Skeletal muscle satellite cell (primary cell): ENCODE data around the gene HOXC9.

Experiments used
- H3K27me3 ChIP-seq: 2 replicates; pipeline ENCODE4 v1.7.0; 2013; ENCODE audit warnings: low read length; ENCODE audit not compliant: control insufficient read depth, insufficient read depth
- H3K36me3 ChIP-seq: 2 replicates; pipeline ENCODE4 v1.7.0; 2013; ENCODE audit warnings: mild to moderate bottlenecking, control low read depth, low read length; ENCODE audit not compliant: insufficient read depth
- H3K4me1 ChIP-seq: 2 replicates; pipeline ENCODE4 v1.7.0; 2013; ENCODE audit warnings: low read length; ENCODE audit not compliant: control insufficient read depth, insufficient read depth
- H3K4me2 ChIP-seq: 2 replicates; pipeline ENCODE4 v1.7.0; 2013; ENCODE audit warnings: mild to moderate bottlenecking, low read length
- H3K4me3 ChIP-seq: 2 replicates; pipeline ENCODE4 v1.7.0; 2013; ENCODE audit warnings: low read length
- H3K9ac ChIP-seq: 2 replicates; pipeline ENCODE4 v1.7.0; 2013; ENCODE audit warnings: mild to moderate bottlenecking, low read depth, low read length, moderate library complexity
- H3K9me3 ChIP-seq: replicated peaks from 2 replicates; pipeline ENCODE4 v1.7.0; 2013; ENCODE audit warnings: mild to moderate bottlenecking, control low read depth, low read length

HOXC9 gene

DNA sequence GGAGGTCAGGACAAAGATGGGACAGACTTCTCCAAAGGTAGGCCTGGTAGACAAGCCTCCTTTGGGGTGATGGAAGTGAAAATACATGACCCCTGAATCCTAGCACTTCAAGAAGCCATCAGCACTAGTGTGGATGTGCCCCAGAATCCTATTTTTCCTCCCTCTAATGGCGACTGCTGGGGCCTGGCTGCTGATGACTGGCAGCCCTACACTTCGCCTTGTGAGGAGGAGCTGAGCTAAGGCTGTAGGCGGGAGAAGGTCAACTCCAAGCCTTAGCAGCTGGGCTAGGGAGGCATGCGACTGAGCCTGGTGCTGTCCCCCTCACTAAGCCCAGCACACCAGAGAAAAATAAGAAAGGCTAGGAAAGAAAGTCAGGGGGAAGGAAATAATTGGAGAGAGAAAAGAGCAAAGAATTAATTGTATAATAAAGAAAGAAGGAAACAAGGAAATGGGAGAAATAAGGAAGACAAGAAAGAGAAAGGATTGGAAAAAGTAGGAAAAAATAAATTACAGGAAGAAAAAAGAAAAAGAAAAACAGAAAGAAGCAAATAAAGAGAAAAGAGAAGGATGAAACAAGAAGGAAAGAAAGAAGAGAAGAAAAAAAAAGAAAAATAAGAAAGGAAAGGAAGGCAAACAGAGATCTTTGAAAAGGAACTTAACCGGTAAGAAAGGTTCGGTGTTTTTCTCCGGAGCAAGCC lies 19.7 kb upstream of the HOXC9 start:
- H3K9ac ChIP-seq, result peak overlapping the region; percentile 98

GRCh38 chr12:53980802-53981496 lies 19.0 kb upstream of the HOXC9 start:
- H3K27me3 ChIP-seq, result no peaks in the 10 kb centered on the region
- H3K9ac ChIP-seq, result peak overlapping the region; percentile 98
- H3K4me3 ChIP-seq, result peak overlapping the region; percentile 87
- H3K4me2 ChIP-seq, result peak overlapping the region; percentile 99
- H3K4me1 ChIP-seq, result peaks cover 42% of the 10 kb centered on the region
- H3K9me3 ChIP-seq, result no peaks in the 10 kb centered on the region
- peaks cover 4% of the 10 kb centered on the region for H3K36me3 ChIP-seq

More for the DNA sequence above, 19.7 kb upstream of the HOXC9 start:
- H3K4me3 ChIP-seq, result peak overlapping the region; percentile 87
- peaks cover 45% of the 10 kb centered on the region for H3K4me1 ChIP-seq
- H3K36me3 ChIP-seq, result peaks cover 10% of the 10 kb centered on the region
- H3K4me2 ChIP-seq, result peak overlapping the region; percentile 99
- H3K9me3 ChIP-seq, result no peaks in the 10 kb centered on the region
- no peaks in the 10 kb centered on the region for H3K27me3 ChIP-seq

- Histone ChIP-seq H3K4me2 (peak overlapping the region; percentile 99), H3K9ac (peak overlapping the region; percentile 98), H3K9me3 (no peaks in the 10 kb centered on the region), H3K36me3 (no peaks in the 10 kb centered on the region), H3K27me3 (no peaks in the 10 kb centered on the region), H3K4me1 (peaks cover 32% of the 10 kb centered on the region), H3K4me3 (peak overlapping the region; percentile 87)
Observed at GRCh38 chr12:53981634-53982565, 18.1 kb upstream of the HOXC9 start.

DNA sequence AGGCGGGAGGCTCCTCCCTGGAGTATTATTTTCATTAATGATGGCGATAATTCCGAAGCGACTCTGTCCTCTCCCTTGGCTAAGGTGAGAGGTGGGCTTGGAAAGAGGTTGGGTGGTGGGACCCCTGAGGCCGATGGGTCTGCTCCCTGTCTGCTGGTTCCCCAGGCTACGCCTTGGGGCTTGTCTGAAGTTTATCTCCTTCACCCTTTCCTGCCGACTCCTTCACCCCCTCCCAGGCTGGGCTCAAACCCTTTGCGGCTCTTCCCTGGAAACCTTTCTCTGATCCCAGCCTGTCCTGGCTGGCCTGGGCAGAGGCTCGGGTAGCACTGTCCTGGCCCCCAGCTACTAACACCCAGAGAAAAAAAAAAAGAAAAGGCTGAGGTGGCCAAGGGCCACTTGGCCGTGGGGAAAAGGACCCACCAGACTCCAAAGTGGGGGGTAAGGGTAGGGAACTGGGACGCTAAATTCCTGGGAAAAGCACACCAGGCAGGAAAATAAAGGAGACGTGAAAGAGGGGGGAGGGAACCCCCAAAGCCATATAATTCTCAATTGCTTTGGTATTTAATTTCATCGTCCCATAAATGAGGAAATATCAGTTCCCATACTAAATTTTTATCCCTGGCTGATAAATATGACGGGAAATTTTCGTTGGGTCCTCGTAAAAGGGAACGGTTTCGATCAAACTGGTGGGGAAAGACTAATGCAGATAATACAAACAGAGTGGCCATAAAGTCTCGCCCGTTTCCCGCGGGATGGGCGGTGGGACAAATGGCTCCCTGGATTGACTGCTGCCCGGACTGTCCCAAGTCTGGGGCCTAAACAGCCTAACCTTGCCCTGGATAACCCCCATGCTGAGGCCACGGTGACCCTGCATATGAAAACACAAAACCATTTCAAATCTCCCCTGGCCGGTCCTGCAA lies 17.1 kb upstream of the HOXC9 start:
- H3K9me3 ChIP-seq, result no peaks in the 10 kb centered on the region
- H3K36me3 ChIP-seq, result no peaks in the 10 kb centered on the region
- no peaks in the 10 kb centered on the region for H3K27me3 ChIP-seq
- H3K4me2 ChIP-seq, result peak overlapping the region; percentile 99
- peaks cover 31% of the 10 kb centered on the region for H3K4me1 ChIP-seq
- peak overlapping the region; percentile 98 for H3K9ac ChIP-seq
- peak overlapping the region; percentile 87 for H3K4me3 ChIP-seq

GRCh38 chr12:53983568-53983949 lies 16.4 kb upstream of the HOXC9 start:
- Histone ChIP-seq H3K9ac (peak overlapping the region; percentile 98), H3K27me3 (no peaks in the 10 kb centered on the region), H3K4me1 (peaks cover 32% of the 10 kb centered on the region), H3K4me2 (peak overlapping the region; percentile 99), H3K36me3 (no peaks in the 10 kb centered on the region), H3K4me3 (peak overlapping the region; percentile 87), H3K9me3 (no peaks in the 10 kb centered on the region)

DNA sequence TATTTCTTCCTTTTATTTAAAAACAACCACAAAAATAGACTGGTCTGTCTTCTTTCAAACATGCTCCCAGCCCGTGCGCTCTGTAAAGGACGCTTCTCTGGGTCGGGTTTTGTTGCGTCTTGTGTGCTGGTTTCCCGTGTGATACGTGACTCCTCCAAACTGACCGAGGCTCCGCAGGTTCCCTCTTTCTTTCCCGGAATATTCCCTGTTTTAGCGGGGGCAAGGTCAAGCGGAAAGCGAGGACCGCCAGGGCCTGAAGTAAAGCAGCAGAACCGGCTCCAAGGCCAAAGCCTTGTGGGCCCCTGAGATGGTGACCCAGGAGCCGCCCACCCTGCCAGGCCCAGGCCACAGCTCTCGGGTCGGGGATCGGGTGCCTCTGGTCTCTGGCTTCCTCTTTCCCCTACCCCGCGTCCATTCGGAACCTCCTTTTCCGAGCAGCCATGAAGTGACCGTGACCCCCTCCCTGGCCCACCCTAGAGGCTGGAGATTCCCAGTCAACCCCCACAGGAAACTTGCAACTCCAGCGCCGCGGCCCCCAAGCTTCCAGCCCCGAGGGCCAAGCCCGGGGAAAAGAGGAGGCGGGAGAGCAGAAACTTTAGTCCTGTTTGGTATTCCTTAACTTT lies 15.9 kb upstream of the HOXC9 start:
- no peaks in the 10 kb centered on the region for H3K9me3 ChIP-seq
- H3K27me3 ChIP-seq, result no peaks in the 10 kb centered on the region
- H3K4me3 ChIP-seq, result peak overlapping the region; percentile 87
- H3K4me2 ChIP-seq, result peak overlapping the region; percentile 99
- no peaks in the 10 kb centered on the region for H3K36me3 ChIP-seq
- peak overlapping the region; percentile 98 for H3K9ac ChIP-seq
- peaks cover 31% of the 10 kb centered on the region for H3K4me1 ChIP-seq

DNA sequence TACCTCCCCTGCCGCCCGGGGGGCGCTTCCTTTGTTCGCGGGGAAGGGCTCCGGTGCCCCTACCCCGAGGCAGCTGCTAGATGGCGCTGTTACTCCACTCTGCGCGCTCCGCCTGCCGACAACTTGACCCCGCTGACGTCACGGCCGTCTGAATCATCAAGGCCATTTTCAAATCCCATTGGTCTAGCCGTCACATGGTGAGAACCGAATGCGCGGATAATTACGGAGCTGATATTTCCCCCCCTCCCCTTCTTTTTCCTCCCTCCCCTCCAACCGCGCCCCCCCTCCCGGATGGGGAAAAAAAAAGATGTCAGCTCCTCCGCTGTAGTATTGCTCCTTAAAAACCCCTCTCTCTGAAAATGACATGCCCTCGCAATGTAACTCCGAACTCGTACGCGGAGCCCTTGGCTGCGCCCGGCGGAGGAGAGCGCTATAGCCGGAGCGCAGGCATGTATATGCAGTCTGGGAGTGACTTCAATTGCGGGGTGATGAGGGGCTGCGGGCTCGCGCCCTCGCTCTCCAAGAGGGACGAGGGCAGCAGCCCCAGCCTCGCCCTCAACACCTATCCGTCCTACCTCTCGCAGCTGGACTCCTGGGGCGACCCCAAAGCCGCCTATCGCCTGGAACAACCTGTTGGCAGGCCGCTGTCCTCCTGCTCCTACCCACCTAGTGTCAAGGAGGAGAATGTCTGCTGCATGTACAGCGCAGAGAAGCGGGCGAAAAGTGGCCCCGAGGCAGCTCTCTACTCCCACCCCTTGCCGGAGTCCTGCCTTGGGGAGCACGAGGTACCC lies 14.9 kb upstream of the HOXC9 start, which contains the start of gene HOXC10:
HOXC10 (plus strand) TSS at position 246 of the 791 bp plus-strand sequence; CDS start at position 360, 114 bp downstream.
- Histone ChIP-seq H3K9me3 (no peaks in the 10 kb centered on the region), H3K9ac (peak within 1 kb of the TSS; percentile 99), H3K4me2 (peak within 1 kb of the TSS; percentile 100), H3K27me3 (no peaks in the 10 kb centered on the region), H3K4me3 (peak within 1 kb of the TSS; percentile 93), H3K36me3 (no peaks in the 10 kb centered on the region), H3K4me1 (peaks cover 30% of the 10 kb centered on the region)

GRCh38 chr12:53985692-53985993 lies 14.3 kb upstream of the HOXC9 start:
- peaks cover 34% of the 10 kb centered on the region for H3K4me1 ChIP-seq
- no peaks in the 10 kb centered on the region for H3K36me3 ChIP-seq
- H3K27me3 ChIP-seq, result no peaks in the 10 kb centered on the region
- H3K9ac ChIP-seq, result peak overlapping the region; percentile 99
- peak overlapping the region; percentile 93 for H3K4me3 ChIP-seq
- H3K4me2 ChIP-seq, result peak overlapping the region; percentile 100
- H3K9me3 ChIP-seq, result no peaks in the 10 kb centered on the region

GRCh38 chr12:53985994-53986685 lies 13.8 kb upstream of the HOXC9 start:
- H3K36me3 ChIP-seq, result no peaks in the 10 kb centered on the region
- peak overlapping the region; percentile 100 for H3K4me2 ChIP-seq
- peak overlapping the region; percentile 99 for H3K9ac ChIP-seq
- H3K4me3 ChIP-seq, result peak overlapping the region; percentile 93
- H3K27me3 ChIP-seq, result no peaks in the 10 kb centered on the region
- no peaks in the 10 kb centered on the region for H3K9me3 ChIP-seq
- H3K4me1 ChIP-seq, result peaks cover 39% of the 10 kb centered on the region
